NCI-H1105 (cell line): ENCODE measurements around the gene CNST.
A peak's percentile ranks its signal among the peaks of the same experiment; 100 is the strongest.
"Not testable (repeated sequence)": the region's sequence is repeated elsewhere in the genome, so short reads cannot be mapped to it uniquely, and the experiment has no call there.

Experiments used
- DNase-seq: peaks from one replicate; lab custom pipeline; 2025; lab: John Stamatoyannopoulos, UW

CNST gene

GRCh38 chr1:246678816-246679793 lies 112.8 kb downstream of the CNST start:
- no peak for DNase-seq

DNA sequence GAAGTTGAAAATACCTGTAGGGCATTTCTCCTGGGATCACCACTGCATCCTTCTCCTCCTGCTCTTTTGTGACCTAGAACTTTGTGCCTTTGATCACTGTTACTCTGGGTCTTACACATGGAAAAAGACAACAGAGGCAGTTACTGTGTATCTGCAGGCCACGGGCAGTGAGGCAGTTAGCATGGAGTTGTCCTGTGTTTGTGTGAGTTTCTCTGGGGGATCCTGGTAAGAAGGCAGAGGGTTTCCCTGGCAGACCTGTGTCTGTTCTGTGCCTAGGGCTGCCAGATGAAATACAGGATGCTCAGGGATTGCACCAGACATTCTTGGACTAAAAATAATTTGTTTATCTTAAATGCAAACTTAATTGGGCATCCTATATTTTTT lies 113.5 kb downstream of the CNST start:
- DNase-seq: no peak

- no peak for DNase-seq
These were observed 113.9 kb downstream of the CNST start for GRCh38 chr1:246680190-246680589.

DNA sequence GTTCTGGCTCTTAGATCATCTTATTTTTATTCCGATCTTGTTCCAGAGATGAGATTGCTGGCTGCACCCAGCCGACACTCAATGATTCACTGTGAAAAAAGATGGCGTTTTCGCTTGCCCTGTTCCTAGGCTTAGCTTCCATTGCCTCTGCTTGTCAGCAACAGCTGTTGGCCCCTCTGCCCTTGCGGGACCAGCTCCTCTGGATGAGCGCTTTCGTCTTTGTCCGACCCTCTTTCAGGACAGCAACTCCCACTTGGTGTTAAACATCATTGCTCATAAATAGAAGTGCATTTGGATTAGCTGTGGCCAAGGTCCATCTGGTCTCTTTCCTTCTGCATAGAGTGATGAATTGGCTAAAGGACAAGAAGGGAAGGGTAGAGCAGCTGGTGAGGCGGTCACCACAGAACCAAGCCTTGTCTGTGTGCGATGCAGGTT lies 114.5 kb downstream of the CNST start:
- DNase-seq: no peak

- DNase-seq: no peak
These were observed 115.9 kb downstream of the CNST start for GRCh38 chr1:246681900-246682895.

DNA sequence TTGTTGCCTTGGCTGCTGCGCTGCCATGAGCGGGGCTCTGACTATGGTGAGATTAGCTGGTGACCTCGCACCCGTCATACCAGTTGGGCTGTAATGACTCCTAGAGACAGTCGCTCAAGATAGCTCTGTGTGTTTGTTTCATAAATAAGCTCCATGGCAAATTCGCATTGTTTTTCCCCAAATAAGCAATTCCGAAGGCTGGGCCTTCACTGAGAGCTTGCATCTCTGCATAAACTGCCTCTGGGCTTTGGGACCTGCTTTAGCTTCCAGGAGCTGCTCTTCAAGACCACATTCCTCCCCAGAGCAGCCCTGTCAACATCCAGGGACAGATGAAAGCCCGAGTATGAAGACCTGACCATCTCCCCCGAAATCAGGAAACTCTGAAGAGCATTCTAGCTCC lies 117.3 kb downstream of the CNST start:
- DNase-seq: no peak

DNA sequence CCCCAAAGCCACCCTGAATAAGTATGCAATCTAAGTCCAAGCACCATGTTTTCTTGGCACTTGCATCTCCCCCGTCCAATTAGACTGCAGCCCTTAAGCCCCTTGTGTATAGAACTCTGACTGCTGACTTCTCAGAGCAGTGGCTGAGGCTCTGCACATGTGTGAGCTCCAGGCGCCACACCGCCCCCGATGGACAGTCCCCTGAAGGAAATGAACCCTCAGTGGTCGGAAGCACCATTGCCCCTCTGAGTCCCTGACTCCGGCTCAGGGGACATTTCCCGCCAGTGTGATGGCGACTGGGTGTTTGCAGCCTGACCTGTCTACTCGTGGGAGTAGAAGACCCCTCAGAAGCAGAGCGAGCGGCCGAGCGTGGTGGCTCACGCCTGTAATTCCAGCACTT lies 120.7 kb downstream of the CNST start:
- DNase-seq: no peak

DNA sequence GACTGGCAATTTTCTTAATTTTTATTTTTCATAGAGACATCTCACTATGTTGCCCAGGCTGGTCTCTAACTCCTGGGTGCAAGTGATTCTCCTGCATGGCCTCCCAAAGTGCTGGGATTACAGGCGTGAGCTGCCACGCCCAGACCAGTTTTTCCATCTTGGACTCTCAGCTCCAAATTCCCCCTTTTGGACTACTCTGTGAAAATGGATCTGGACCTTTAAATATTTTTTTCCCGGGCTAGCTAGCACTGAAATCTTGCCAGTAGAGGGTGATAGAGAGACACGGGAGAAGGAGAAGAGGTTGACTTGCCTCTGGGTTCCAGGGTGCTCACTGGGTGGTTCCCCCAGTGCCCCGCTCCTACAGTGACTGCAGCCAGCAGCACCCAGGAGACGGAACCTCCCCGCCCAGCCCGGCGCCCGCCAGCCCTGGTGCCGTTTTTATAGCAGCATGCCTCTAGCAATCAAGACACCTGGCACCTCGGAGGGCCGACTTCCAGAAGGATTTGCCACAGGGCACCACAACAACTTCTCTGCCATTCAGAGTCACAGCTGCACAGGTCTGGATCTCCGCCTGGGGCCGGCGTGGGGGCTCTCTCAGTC lies 123.3 kb downstream of the CNST start:
- DNase-seq: peak; percentile 76

- DNase-seq: no peak
These were observed 123.8 kb downstream of the CNST start for GRCh38 chr1:246690100-246690499.

DNA sequence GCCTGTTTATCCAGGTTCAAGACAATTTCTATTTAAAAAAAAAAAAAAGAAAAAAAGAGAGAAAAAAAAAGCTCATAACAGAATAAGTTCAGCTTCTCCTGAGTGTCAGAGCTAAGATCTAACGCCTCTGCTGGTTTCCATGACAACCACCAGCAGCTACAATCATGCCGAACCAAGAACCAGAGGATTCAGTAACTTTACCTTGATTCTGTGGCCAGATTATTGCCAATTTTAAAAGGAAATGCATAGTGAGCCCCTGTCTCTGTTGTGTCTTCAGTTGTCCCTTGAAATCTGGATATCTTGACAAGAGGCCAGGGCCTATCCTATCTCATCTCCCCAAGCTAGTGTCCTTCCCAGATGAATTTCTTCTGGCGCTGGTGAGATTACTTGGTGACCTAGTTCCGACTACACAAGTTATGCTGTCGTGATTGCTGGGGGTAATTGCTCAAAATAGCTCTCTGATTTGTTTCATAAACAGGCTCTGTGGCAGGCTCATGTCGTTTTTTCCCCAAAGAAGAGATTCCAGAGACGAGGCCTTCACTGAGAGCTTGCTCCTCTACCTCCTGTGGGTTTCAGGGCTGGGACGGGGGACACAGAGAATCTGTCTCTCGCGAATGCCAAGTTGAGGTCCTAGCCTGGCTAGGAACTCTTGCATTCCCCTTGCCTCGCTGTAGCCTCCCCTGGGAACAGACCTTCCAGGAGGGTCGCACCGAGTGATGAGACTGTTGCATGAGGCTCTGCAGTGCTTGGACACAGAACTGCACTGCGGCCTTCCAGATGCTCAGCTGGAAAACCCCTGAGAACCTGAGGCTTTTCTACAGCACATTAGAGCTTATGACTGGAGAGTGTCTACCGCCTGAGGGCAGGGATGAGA lies 125.6 kb downstream of the CNST start:
- DNase-seq: no peak

GRCh38 chr1:246694213-246694895 lies 128.1 kb downstream of the CNST start:
- not testable (repeated sequence) for DNase-seq

DNA sequence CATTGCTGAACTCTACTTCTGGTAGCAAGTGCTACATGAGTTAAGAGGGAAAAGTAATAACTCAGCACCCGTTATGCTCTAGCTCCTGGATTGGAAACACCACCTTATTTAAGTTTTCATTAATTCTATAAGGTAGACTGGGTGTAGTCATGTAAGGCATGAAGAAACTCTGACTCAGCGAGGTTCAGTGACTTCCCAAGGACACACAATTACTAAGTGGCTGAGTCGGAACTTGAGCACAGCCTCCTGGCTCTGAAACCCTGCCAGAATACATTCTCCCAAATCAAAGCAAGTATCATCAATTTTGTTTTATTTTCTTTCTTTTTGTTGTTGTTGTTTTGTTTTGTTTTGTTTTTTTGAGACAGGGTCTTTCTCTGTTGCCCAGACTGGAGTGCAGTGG lies 128.9 kb downstream of the CNST start:
- no peak for DNase-seq

DNA sequence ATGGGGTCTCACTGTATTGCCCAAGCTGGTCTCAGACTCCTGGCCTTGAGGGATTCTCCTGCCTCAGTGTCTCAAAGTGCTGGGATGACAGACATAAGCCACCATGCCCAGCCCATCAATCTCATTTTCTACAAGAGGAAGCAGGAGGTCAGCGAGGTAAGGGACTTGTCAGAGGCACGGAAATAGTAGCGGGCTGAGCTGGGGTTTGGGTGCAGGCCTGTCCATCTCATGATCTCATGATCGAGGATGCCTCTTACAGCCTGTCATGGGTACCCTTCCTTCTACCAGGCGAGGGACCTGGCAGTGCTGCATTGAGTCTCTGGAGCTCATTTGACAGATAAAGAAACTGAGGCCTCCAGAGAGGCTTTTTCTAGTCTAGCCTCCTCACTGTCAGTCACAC lies 129.4 kb downstream of the CNST start:
- no peak for DNase-seq

DNA sequence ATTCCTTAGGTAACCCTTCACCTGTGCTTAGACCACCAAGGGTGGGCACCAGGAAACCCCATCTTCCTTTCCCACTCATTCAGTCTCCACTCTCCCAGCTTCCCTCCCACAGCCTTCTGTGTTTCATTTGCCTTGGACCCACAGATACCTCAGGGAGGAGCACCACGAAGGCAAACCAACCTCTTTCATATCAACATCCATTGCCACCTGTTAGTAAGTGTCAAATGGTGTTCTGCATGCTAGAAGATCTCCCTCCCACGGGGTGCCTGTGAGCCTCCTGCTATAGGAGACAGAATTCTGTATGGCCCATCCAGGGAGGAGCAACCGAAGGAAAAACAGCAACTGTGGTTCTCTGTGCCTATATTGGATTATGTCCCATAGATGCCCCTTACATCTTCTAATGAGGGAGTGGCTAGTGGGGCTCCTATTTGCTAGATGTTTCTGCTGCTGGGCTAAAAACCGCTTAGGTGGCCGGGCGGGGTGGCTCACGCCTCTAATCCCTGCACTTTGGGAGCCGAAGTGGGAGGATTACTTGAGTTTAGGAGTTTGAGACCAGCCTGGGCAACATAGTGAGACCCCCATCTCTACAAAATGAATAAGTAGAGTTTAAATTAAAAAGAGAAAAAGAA lies 132.3 kb downstream of the CNST start:
- DNase-seq: no peak

- DNase-seq: peak; percentile 16
These were observed 133.0 kb downstream of the CNST start for GRCh38 chr1:246699095-246699735.

GRCh38 chr1:246703581-246703980 lies 137.3 kb downstream of the CNST start:
- DNase-seq: no peak

- DNase-seq: no peak
These were observed 139.1 kb downstream of the CNST start for GRCh38 chr1:246705368-246705767.

DNA sequence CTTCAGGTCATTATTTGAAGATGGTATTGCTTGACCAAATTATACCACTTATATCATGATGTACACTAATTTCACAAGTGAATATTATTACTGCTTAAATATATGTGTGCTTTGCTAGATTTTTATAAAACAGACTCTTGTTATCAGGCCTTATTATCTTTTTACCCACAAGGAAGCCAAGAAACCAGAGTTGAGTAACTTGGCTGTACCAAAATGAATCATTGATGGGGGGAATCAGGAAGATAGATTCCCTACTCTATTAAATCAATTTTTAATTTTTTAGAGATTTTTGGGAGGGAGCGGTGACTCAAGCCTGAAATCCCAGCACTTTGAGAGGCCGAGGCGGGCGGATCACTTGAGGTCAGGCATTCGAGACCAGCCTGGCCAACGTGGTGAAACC lies 141.9 kb downstream of the CNST start:
- no peak for DNase-seq

DNA sequence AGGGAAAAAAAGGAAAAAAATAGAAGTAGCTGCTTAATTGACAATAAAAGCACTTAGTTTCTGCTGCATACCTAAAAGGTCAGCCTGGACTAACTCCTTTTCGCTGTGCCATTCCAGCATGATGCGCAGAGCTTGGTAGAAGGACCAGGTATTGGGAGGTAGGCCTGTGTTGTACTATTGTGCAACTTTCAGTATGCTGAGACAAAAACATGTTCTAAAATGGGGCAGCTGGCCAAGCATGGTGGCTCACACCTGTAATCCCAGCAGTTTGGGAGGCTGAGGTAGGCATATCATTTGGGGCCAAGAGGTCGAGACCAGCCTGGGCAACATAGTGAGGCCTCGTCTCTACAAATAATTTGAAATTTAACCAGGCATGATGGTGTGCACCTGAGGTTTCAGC lies 142.9 kb downstream of the CNST start:
- DNase-seq: no peak

DNA sequence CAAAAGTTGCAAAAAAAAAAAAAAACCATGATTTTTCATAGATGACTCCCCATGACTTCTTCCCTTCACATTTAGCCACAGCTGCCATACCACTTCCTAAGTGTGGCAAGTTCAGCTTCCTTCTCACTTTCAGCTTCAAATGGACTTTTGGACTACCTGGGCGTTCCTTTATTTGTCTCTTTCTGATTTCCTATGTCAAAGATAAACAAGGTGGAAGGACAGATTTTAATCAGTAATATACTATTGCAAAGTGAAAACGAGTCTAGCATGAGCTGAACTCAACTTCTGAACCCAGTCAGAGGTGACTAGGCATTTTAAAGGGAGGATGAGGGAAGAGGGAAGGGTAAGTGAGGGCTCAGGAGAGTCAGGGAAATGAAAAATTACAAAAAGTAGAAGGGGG lies 143.6 kb downstream of the CNST start:
- no peak for DNase-seq
